ENCODE measurements around the gene MAP3K5.

Gene MAP3K5

GRCh38 chr6:136525586-136526195, 266.6 kb downstream of the MAP3K5 start:
- Histone ChIP-seq H3K9ac (ENCODE audit: low read length) (no peak overlapping the region), H3K4me2 (ENCODE audit: low read length) (no peak overlapping the region), H3K9me3 (ENCODE audit: low read length) (no peaks in the 10 kb centered on the region), H3K27me3 (ENCODE audit: insufficient read depth, low read length) (no peaks in the 10 kb centered on the region), H3K79me2 (ENCODE audit: insufficient read depth, low read length) (no peaks in the 10 kb centered on the region), H3K4me3 (ENCODE audit: low read depth, low read length, poor library complexity, severe bottlenecking) (no peak overlapping the region), H3F3A (ENCODE audit: insufficient read depth, low read length) (no peaks in the 10 kb centered on the region), H3K9me2 (ENCODE audit: low read depth, low read length) (no peaks in the 10 kb centered on the region), H4K20me1 (ENCODE audit: insufficient read depth, low read length) (no peaks in the 10 kb centered on the region), H3K4me1 (ENCODE audit: insufficient read depth, low read length, severe bottlenecking) (no peaks in the 10 kb centered on the region), H2AFZ (ENCODE audit: low read length) (no peak overlapping the region), H3K36me3 (ENCODE audit: insufficient read depth, low read length) (no peaks in the 10 kb centered on the region), H3K27ac (ENCODE audit: low read depth, low read length, poor library complexity, severe bottlenecking) (no peak overlapping the region)
- no peak for TF ChIP-seq EZH2 (IDR thresholded peaks at IDR 0.05; ENCODE audit: borderline replicate concordance, low read length)
- TF ChIP-seq CTCF (IDR thresholded peaks at IDR 0.05; ENCODE audit: low read length): no peak

DNA sequence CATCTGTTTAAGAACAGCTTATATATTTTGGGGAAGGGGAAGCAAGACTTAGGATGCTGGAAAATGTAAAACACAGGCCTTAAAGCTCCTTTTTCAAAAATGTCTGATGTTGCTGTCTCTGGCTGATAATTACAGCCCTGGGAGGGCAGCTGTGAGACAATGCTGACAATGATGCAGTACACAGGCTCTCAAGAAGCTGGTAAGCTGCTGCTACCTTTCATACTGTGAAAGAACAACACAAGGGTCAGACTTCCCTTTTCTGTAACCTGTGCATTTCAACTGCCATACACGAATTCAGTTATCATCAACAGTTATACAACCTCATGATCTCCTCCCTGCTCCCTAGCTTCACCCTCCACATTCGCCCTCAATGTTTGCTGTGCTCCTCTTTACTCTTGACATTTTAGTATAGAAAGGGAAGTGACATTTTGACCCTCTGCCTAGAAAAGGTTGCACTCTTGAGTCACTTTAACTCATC, 267.3 kb downstream of the MAP3K5 start:
- H3K27me3 ChIP-seq (ENCODE audit: insufficient read depth, low read length): no peaks in the 10 kb centered on the region
- no peak overlapping the region for H2AFZ ChIP-seq (ENCODE audit: low read length)
- no peak overlapping the region for H3K4me2 ChIP-seq (ENCODE audit: low read length)
- no peaks in the 10 kb centered on the region for H3K9me2 ChIP-seq (ENCODE audit: low read depth, low read length)
- H3K4me3 ChIP-seq (ENCODE audit: low read depth, low read length, poor library complexity, severe bottlenecking): no peak overlapping the region
- H3K79me2 ChIP-seq (ENCODE audit: insufficient read depth, low read length): no peaks in the 10 kb centered on the region
- H3K9ac ChIP-seq (ENCODE audit: low read length): no peak overlapping the region
- TF ChIP-seq EZH2 (IDR thresholded peaks at IDR 0.05; ENCODE audit: borderline replicate concordance, low read length): no peak
- no peak for TF ChIP-seq CTCF (IDR thresholded peaks at IDR 0.05; ENCODE audit: low read length)
- no peak overlapping the region for H3K27ac ChIP-seq (ENCODE audit: low read depth, low read length, poor library complexity, severe bottlenecking)
- no peaks in the 10 kb centered on the region for H4K20me1 ChIP-seq (ENCODE audit: insufficient read depth, low read length)
- no peaks in the 10 kb centered on the region for H3K9me3 ChIP-seq (ENCODE audit: low read length)
- no peaks in the 10 kb centered on the region for H3K4me1 ChIP-seq (ENCODE audit: insufficient read depth, low read length, severe bottlenecking)
- H3F3A ChIP-seq (ENCODE audit: insufficient read depth, low read length): no peaks in the 10 kb centered on the region
- no peaks in the 10 kb centered on the region for H3K36me3 ChIP-seq (ENCODE audit: insufficient read depth, low read length)

DNA sequence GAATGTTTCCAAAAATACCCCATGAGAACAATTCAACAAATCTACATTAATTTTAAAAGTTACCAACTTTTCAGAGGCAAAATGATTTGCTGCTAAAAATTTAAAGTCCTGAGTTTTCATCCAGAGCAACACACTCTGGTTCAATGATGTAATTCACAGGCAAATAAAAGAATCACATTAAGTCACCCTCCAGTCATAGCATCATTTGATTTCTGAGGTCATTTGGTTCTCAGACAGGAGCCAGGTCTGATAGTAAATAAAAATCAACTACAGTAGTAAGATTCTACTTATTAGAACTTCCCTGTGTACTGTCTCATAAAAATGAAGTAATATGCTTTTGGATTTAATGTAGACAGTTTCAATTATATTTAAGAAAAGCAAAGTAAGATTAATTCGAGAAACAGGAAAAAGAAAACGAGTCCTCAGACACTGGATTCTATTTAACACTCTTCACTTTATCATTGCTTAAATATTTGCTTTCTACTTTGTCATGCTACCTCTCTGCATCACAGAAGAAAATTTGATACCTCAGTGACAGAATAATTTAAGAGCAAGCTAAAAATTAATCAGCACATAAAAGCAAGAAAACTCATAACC, 267.8 kb downstream of the MAP3K5 start:
- no peak overlapping the region for H3K9ac ChIP-seq (ENCODE audit: low read length)
- H3K79me2 ChIP-seq (ENCODE audit: insufficient read depth, low read length): no peaks in the 10 kb centered on the region
- no peaks in the 10 kb centered on the region for H3K4me1 ChIP-seq (ENCODE audit: insufficient read depth, low read length, severe bottlenecking)
- no peak overlapping the region for H3K4me2 ChIP-seq (ENCODE audit: low read length)
- no peaks in the 10 kb centered on the region for H3F3A ChIP-seq (ENCODE audit: insufficient read depth, low read length)
- no peak overlapping the region for H2AFZ ChIP-seq (ENCODE audit: low read length)
- H3K36me3 ChIP-seq (ENCODE audit: insufficient read depth, low read length): no peaks in the 10 kb centered on the region
- no peak overlapping the region for H3K4me3 ChIP-seq (ENCODE audit: low read depth, low read length, poor library complexity, severe bottlenecking)
- no peak overlapping the region for H3K27ac ChIP-seq (ENCODE audit: low read depth, low read length, poor library complexity, severe bottlenecking)
- no peak for TF ChIP-seq EZH2 (IDR thresholded peaks at IDR 0.05; ENCODE audit: borderline replicate concordance, low read length)
- TF ChIP-seq CTCF (IDR thresholded peaks at IDR 0.05; ENCODE audit: low read length): no peak
- no peaks in the 10 kb centered on the region for H3K27me3 ChIP-seq (ENCODE audit: insufficient read depth, low read length)
- H3K9me2 ChIP-seq (ENCODE audit: low read depth, low read length): no peaks in the 10 kb centered on the region
- H4K20me1 ChIP-seq (ENCODE audit: insufficient read depth, low read length): no peaks in the 10 kb centered on the region
- H3K9me3 ChIP-seq (ENCODE audit: low read length): no peaks in the 10 kb centered on the region

Measured in OCI-LY1 (cell line).